Dermis microvascular lymphatic vessel endothelial cell (primary cell): ENCODE data around the gene AGPAT2. TPM values are rescaled to one million over a fixed set of nuclear protein-coding genes. Genes with fewer than 3 reads are reported as not detected.
"Not testable (repeated sequence)": the region's sequence is repeated elsewhere in the genome, so short reads cannot be mapped to it uniquely, and the experiment has no call there.

Experiments
- DNase-seq, 2 donors: peaks; one replicate each; pipeline versions ENCODE4 v3.0.0 to v3.0.0-alpha.2; 2010; ENCODE audit warnings: low read depth in 2 of 2
- total RNA-seq: library from RNA; depleted of rRNA; stranded (reverse); fragments of >200 nt; gene quantifications from 2 replicates; pipeline ENCODE4 v1.2.1, GENCODE V29; 2014

The AGPAT2 gene
- total RNA-seq, 1 donor from 2014 or later: 38.3 TPM

GRCh38 chr9:136646827-136647711, 40.2 kb downstream of the AGPAT2 start:
- DNase-seq: peak in 1 of 2 donors; percentile 18

- DNase-seq: peak; percentile 94 to 99
Observed at GRCh38 chr9:136645903-136646754, 41.1 kb downstream of the AGPAT2 start.

- DNase-seq: no peak
Observed at GRCh38 chr9:136645352-136645902, 41.8 kb downstream of the AGPAT2 start.

- peak; percentile 95 to 96 for DNase-seq
Observed at GRCh38 chr9:136644593-136645351, 42.5 kb downstream of the AGPAT2 start.

- DNase-seq: peak in 1 of 2 donors; percentile 89
Observed at GRCh38 chr9:136644343-136644592, 43.0 kb downstream of the AGPAT2 start.

- peak in 1 of 2 donors; percentile 67 for DNase-seq
Observed at GRCh38 chr9:136643596-136644342, 43.5 kb downstream of the AGPAT2 start.

GRCh38 chr9:136642439-136642921, 44.8 kb downstream of the AGPAT2 start:
- DNase-seq: peak; percentile 70 to 92

GRCh38 chr9:136640171-136641111, 46.8 kb downstream of the AGPAT2 start:
- DNase-seq: no peak

GRCh38 chr9:136634904-136635303, 52.4 kb downstream of the AGPAT2 start:
- no peak for DNase-seq

- not testable (repeated sequence) for DNase-seq
Observed at GRCh38 chr9:136632491-136633106, 54.7 kb downstream of the AGPAT2 start.

- DNase-seq: not testable (repeated sequence)
Observed at GRCh38 chr9:136632072-136632471, 55.2 kb downstream of the AGPAT2 start.

- DNase-seq: peak; percentile 80 to 88
Observed at GRCh38 chr9:136631038-136632000, 55.9 kb downstream of the AGPAT2 start.

GRCh38 chr9:136630662-136630992, 56.6 kb downstream of the AGPAT2 start:
- DNase-seq: no peak

- peak in 1 of 2 donors; percentile 66 for DNase-seq
Observed at GRCh38 chr9:136629879-136630661, 57.2 kb downstream of the AGPAT2 start.

GRCh38 chr9:136629001-136629878, 58.0 kb downstream of the AGPAT2 start:
- no peak for DNase-seq

- DNase-seq: no peak
Observed at GRCh38 chr9:136628268-136628667, 59.0 kb downstream of the AGPAT2 start.
